Endothelial cell of umbilical vein (primary cell): ENCODE measurements around the gene RAB3C. TPM values are rescaled to one million over a fixed set of nuclear protein-coding genes. Genes with fewer than 3 reads are reported as not detected.

Experiments used
- BruUV-seq: library from RNA; stranded (reverse); fragments of 400-500 nt; replicated peaks from 2 replicates; lab custom pipeline; 2021; lab: Mats Ljungman, UMichigan
- CTCF ChIA-PET: fragments of 300-600, 350-600 bp; sonication (Branson Sonifier 250); formaldehyde crosslinking; loops from one replicate; lab custom pipeline; 2021; ENCODE audit warnings: antibody characterized with exemption, inconsistent platforms; lab: Charles Lee
- POLR2A ChIA-PET: fragments of 300-600, 350-600 bp; sonication (Branson Sonifier 250); formaldehyde crosslinking; loops from one replicate; lab custom pipeline; 2021; ENCODE audit warnings: antibody characterized with exemption, inconsistent platforms; lab: Charles Lee
- DNase-seq: peaks from one replicate; pipeline ENCODE4 v3.0.0-alpha.2; 2011; ENCODE audit warnings: low read depth, low spot score
- FAIRE-seq: peaks from 2 replicates; lab custom pipeline; 2011; peaks lifted over from hg19 to GRCh38; lab: Jason Lieb, UNC
- H2AFZ ChIP-seq: 2 replicates; pipeline ENCODE4 v1.6.0; 2012; ENCODE audit warnings: low read depth, low read length, control low read depth, inconsistent platforms
- H3K27ac ChIP-seq: 2 replicates; pipeline ENCODE4 v1.5.1; 2011; ENCODE audit warnings: low read depth, mild to moderate bottlenecking, control low read depth, low read length, moderate library complexity; ENCODE audit not compliant: insufficient read depth
- H3K27me3 ChIP-seq, 2 experiments: 2 replicates each; pipeline versions ENCODE4 v1.6.0 to v1.6.1; 2011; ENCODE audit warnings: low read length in 2 of 2, mixed read lengths in 1 of 2; ENCODE audit not compliant: control insufficient read depth in 2 of 2, insufficient read depth in 2 of 2
- H3K36me3 ChIP-seq, 2 experiments: 2 replicates in 1 of 2; 3 replicates in 1 of 2; pipeline ENCODE4 v1.5.1; 2011; ENCODE audit warnings: low read length in 2 of 2, mild to moderate bottlenecking in 1 of 2, moderate library complexity in 1 of 2; ENCODE audit not compliant: control insufficient read depth in 2 of 2, insufficient read depth in 2 of 2; ENCODE audit errors: extremely low read depth in 1 of 2
- H3K4me1 ChIP-seq: 3 replicates; pipeline ENCODE4 v1.5.1; 2011; ENCODE audit warnings: mild to moderate bottlenecking, low read length; ENCODE audit not compliant: control insufficient read depth, insufficient read depth; ENCODE audit errors: extremely low read depth
- H3K4me2 ChIP-seq: 2 replicates; pipeline ENCODE4 v1.6.1; 2011; ENCODE audit warnings: low read length, control low read depth, mixed read lengths; ENCODE audit not compliant: insufficient read depth
- H3K4me3 ChIP-seq, 3 experiments: fragments of 200-600 bp in 1 of 3; sonication (generic), shearing (Covaris generic) in 1 of 3; replicated peaks in 1 of 3; 2 replicates each; pipeline ENCODE4 v1.5.1; 2011 to 2016; ENCODE audit warnings: control low read depth in 3 of 3, low read length in 3 of 3, mild to moderate bottlenecking in 2 of 3, inconsistent platforms in 1 of 3, low read depth in 1 of 3, moderate library complexity in 1 of 3; ENCODE audit not compliant: insufficient read depth in 1 of 3
- H3K79me2 ChIP-seq: 2 replicates; pipeline ENCODE4 v1.6.0; 2012; ENCODE audit warnings: low read length, inconsistent platforms; ENCODE audit not compliant: control insufficient read depth, insufficient read depth
- H3K9ac ChIP-seq: replicated peaks from 2 replicates; pipeline ENCODE3; 2011; ENCODE audit warnings: low read length, control low read depth; ENCODE audit not compliant: insufficient read depth; ENCODE audit errors: extremely low read depth
- H3K9me1 ChIP-seq: replicated peaks from 3 replicates; pipeline ENCODE4 v1.6.0; 2011; ENCODE audit warnings: mild to moderate bottlenecking, low read length; ENCODE audit not compliant: control insufficient read depth, insufficient read depth; ENCODE audit errors: extremely low read depth
- H3K9me3 ChIP-seq: replicated peaks from 2 replicates; pipeline ENCODE4 v1.5.1; 2012; ENCODE audit warnings: low read length, inconsistent platforms; ENCODE audit not compliant: control insufficient read depth, insufficient read depth
- H4K20me1 ChIP-seq: replicated peaks from 2 replicates; pipeline ENCODE3; 2011; ENCODE audit warnings: mild to moderate bottlenecking, low read length; ENCODE audit not compliant: control insufficient read depth, insufficient read depth; ENCODE audit errors: extremely low read depth
- CTCF ChIP-seq, 2 donors: IDR thresholded peaks; 1 replicate in 1 of 2; 2 replicates in 1 of 2; pipeline ENCODE4 v1.5.1; 2011; ENCODE audit warnings: low read length in 2 of 2, mild to moderate bottlenecking in 2 of 2, moderate library complexity in 2 of 2, control low read depth in 1 of 2, inconsistent platforms in 1 of 2, low read depth in 1 of 2; ENCODE audit not compliant: insufficient read depth in 1 of 2; ENCODE audit errors: extremely low read depth in 1 of 2
- EZH2 ChIP-seq: IDR thresholded peaks from 2 replicates; pipeline ENCODE4 v1.6.1; 2012; ENCODE audit warnings: borderline replicate concordance, low read depth, mild to moderate bottlenecking, moderate library complexity, low read length, inconsistent platforms; ENCODE audit not compliant: severe bottlenecking
- FOS ChIP-seq: IDR thresholded peaks from 2 replicates; pipeline ENCODE4 v1.6.1; 2011; ENCODE audit warnings: mild to moderate bottlenecking, low read length, moderate library complexity, borderline replicate concordance; ENCODE audit not compliant: insufficient read depth
- GATA2 ChIP-seq: IDR thresholded peaks from 2 replicates; pipeline ENCODE4 v1.7.0; 2011; ENCODE audit warnings: low read depth, mild to moderate bottlenecking, moderate library complexity, mixed read lengths, low read length; ENCODE audit not compliant: insufficient read length, insufficient read depth
- JUN ChIP-seq: IDR thresholded peaks from 2 replicates; pipeline ENCODE4 v1.6.1; 2011; ENCODE audit warnings: borderline replicate concordance, low read depth; ENCODE audit not compliant: insufficient read length, insufficient read depth
- MAX ChIP-seq: IDR thresholded peaks from 2 replicates; pipeline ENCODE4 v1.6.1; 2011; ENCODE audit not compliant: insufficient read depth, insufficient read length
- MYC ChIP-seq: IDR thresholded peaks from one replicate; pipeline ENCODE4 v1.6.1; 2011; ENCODE audit warnings: mild to moderate bottlenecking, low read depth, low read length
- POLR2A ChIP-seq: IDR thresholded peaks from 2 replicates; pipeline ENCODE4 v1.6.1; 2012; ENCODE audit warnings: low read depth, mild to moderate bottlenecking, control low read depth, low read length
- POLR2AphosphoS5 ChIP-seq: IDR thresholded peaks from 2 replicates; pipeline ENCODE4 v1.6.1; 2012; ENCODE audit warnings: low read depth, mild to moderate bottlenecking, control low read depth, low read length, moderate library complexity; ENCODE audit not compliant: insufficient read depth
- dilution Hi-C: fragments of 300-500 bp; cut with MboI; formaldehyde crosslinking; loops from one replicate; pipeline ENCODE4 v1.15.0; 2019; ENCODE audit warnings: low sequenced_read_pairs; ENCODE audit not compliant: extremely low pct_ligation_motif_present
- intact Hi-C: fragments of 100-400 bp; cut with micrococcal nuclease; formaldehyde crosslinking; loops from one replicate; pipeline ENCODE4 v1.10.0; 2022
- polyA plus RNA-seq, 4 experiments: library from polyadenylated mRNA; depleted of rRNA in 3 of 4; stranded (reverse) in 3 of 4; unstranded in 1 of 4; fragments of >200 nt; gene quantifications; 2 replicates each; pipeline versions ENCODE4 v1.2.1 to v1.2.3, GENCODE V29; 2011 to 2012; ENCODE audit warnings: missing spikeins in 1 of 4
- total RNA-seq: library from RNA; stranded (reverse); gene quantifications from 2 replicates; pipeline ENCODE4 v1.2.3, GENCODE V29; 2021

The RAB3C gene
- total and polyA plus RNA-seq, 2 donors (not counting 3 experiments of a cell fraction or from before 2014, with no cell fraction given) = 0.04 to 0.66 TPM

GRCh38 chr5:58544926-58545325, 37.9 kb upstream of the RAB3C start:
- Histone ChIP-seq H3K9me3 (no peaks in the 10 kb centered on the region), H2AFZ (no peak overlapping the region), H3K79me2 (no peaks in the 10 kb centered on the region), H3K36me3 (no peaks in the 10 kb centered on the region), H4K20me1 (no peaks in the 10 kb centered on the region), H3K9ac (no peak overlapping the region), H3K4me3 (no peak overlapping the region), H3K27me3 (no peaks in the 10 kb centered on the region), H3K27ac (no peak overlapping the region), H3K9me1 (no peaks in the 10 kb centered on the region), H3K4me2 (no peak overlapping the region), H3K4me1 (no peaks in the 10 kb centered on the region)
- dilution Hi-C loops = no loop called here
- BruUV-seq = no TSS peak
- FAIRE-seq = no peak
- intact Hi-C loops = no loop called here
- POLR2A ChIA-PET = no interaction called here
- no peak for DNase-seq
- CTCF ChIA-PET = no interaction called here
- no peak for TF ChIP-seq EZH2
- no peak for TF ChIP-seq CTCF (IDR thresholded peaks at IDR 0.05; ENCODE audit: extremely low read depth in 1 of 2, insufficient read depth in 1 of 2, low read depth in 1 of 2, low read length in 2 of 2)
- no peak for TF ChIP-seq JUN
- no peak for TF ChIP-seq MAX
- TF ChIP-seq GATA2 = no peak
- no peak for TF ChIP-seq MYC
- no peak for TF ChIP-seq POLR2AphosphoS5
- TF ChIP-seq POLR2A = no peak
- no peak for TF ChIP-seq FOS
